ENCODE data around the gene MIX23. TPM values are rescaled to one million over a fixed set of nuclear protein-coding genes. Genes with fewer than 3 reads are reported as not detected.

The MIX23 gene
- total RNA-seq, 5 donors from 2014 or later (not counting 1 experiment from before 2014, with no cell fraction given) = 15.7 to 27.3 (median 23.5) TPM

DNA sequence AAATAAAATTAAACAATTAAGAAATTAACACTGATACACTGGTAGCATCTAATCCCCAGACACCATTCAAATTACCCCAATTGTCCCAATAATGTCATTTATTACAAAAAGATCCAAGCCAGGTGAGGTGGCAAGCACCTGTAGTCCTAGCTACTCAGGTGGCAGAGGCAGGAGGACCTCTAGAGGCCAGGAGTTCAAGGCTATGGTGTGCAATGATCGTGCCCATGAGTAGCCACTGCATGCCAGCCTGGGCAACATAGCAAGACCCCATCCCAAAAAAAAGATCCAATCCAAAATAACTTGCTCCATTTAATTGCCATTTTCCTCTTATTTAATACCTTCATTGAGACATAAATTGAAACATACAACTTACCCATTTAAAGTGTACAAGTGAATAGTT lies 40.2 kb downstream of the MIX23 start:
- Mint-ChIP-seq H3K27ac (no peak overlapping the region), H3K27me3 (peaks cover 3 to 4% of the 10 kb centered on the region in 2 donors), H3K4me3 (no peak overlapping the region), H3K4me1 (no peaks in the 10 kb centered on the region), H3K9me3 (no peaks in the 10 kb centered on the region), H3K36me3 (no peaks in the 10 kb centered on the region)
- H3K4me1 ChIP-seq (ENCODE audit: control insufficient read depth in 1 of 2, extremely low read depth in 1 of 2, insufficient read depth in 2 of 2, low read length in 2 of 2) = no peaks in the 10 kb centered on the region
- no peak overlapping the region for H3K27ac ChIP-seq (ENCODE audit: low read length)
- POLR2A ChIA-PET = no interaction called here
- ATAC-seq (replicated peaks in 1 of 4) (no peak), DNase-seq (no peak)
- CTCF ChIA-PET = no interaction called here
- no peaks in the 10 kb centered on the region for H3K36me3 ChIP-seq (ENCODE audit: control insufficient read depth in 2 of 2, extremely low read depth in 1 of 2, insufficient read depth in 1 of 2, low read length in 1 of 2)
- peaks cover 0 to 3% of the 10 kb centered on the region in 2 experiments for H3K27me3 ChIP-seq (replicated peaks in 1 of 2; ENCODE audit: control insufficient read depth in 2 of 2, extremely low read depth in 1 of 2, insufficient read depth in 2 of 2, low read length in 1 of 2)
- no peak overlapping the region for H3K4me3 ChIP-seq (ENCODE audit: control insufficient read depth in 1 of 2, extremely low read depth in 1 of 2, low read length in 1 of 2)
- H3K9me3 ChIP-seq = no peaks in the 10 kb centered on the region
- WGBS (ENCODE audit: insufficient coverage) = no CpG with 5 or more reads among the region's 1 CpG

DNA sequence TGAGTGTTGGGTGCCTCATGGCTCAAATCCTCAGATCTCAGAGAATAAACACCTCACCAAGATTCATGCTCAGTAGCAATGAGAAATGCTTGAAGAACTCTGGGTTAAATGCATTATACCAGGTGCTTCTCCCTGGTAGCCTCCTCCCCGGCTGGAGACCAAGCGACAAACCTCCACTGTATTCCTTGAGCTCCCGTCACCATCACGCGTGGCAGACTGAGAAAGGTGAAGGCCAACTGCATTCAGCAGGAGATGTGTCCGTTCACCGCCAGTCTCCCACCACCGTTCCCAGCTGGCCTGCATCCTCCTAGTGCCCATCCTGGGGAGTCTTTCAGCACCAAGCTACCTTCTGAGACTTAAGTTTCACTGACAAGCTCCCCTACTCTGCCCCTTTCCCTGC lies 50.5 kb downstream of the MIX23 start:
- WGBS (ENCODE audit: insufficient coverage) = 84% methylated on average over 8 of the region's 8 CpGs
- no peaks in the 10 kb centered on the region for H3K9me3 Mint-ChIP-seq
- Histone ChIP-seq H3K27me3 (replicated peaks in 1 of 2; ENCODE audit: control insufficient read depth in 2 of 2, extremely low read depth in 1 of 2, insufficient read depth in 2 of 2, low read length in 1 of 2) (peaks cover 0 to 6% of the 10 kb centered on the region in 2 experiments), H3K36me3 (ENCODE audit: control insufficient read depth in 2 of 2, extremely low read depth in 1 of 2, insufficient read depth in 1 of 2, low read length in 1 of 2) (no peaks in the 10 kb centered on the region), H3K4me3 (ENCODE audit: control insufficient read depth in 1 of 2, extremely low read depth in 1 of 2, low read length in 1 of 2) (no peak overlapping the region), H3K9me3 (no peaks in the 10 kb centered on the region), H3K4me1 (ENCODE audit: control insufficient read depth in 1 of 2, extremely low read depth in 1 of 2, insufficient read depth in 2 of 2, low read length in 2 of 2) (no peaks in the 10 kb centered on the region), H3K27ac (ENCODE audit: low read length) (no peak overlapping the region)
- H3K36me3 Mint-ChIP-seq = no peaks in the 10 kb centered on the region
- H3K27me3 Mint-ChIP-seq = peaks cover 5 to 16% of the 10 kb centered on the region in 2 donors
- no peak for ATAC-seq (replicated peaks in 1 of 4)
- no peak overlapping the region for H3K27ac Mint-ChIP-seq
- no peak overlapping the region for H3K4me3 Mint-ChIP-seq
- DNase-seq = no peak
- no peaks in the 10 kb centered on the region for H3K4me1 Mint-ChIP-seq
- POLR2A ChIA-PET = no interaction called here
- CTCF ChIA-PET = no interaction called here

DNA sequence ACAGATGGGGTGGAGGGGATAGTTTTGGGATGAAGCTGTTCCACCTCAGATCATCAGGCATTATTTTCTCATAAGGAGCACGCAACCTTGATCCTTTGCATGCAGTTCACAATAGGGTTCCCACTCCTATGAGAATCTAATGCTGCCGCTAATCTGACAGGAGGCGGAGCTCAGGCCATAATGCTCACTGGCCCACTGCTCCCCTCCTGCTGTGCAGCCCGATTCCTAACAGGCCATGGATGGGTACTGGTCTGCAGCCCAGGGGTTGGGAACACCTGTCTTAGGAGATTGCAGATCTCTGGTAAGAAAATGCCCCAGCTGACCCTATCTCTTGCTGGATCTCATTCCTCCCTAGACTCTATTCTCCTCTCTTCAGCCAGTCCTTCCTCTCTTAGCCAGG lies 51.1 kb downstream of the MIX23 start:
- Mint-ChIP-seq H3K9me3 (no peaks in the 10 kb centered on the region), H3K4me1 (no peaks in the 10 kb centered on the region), H3K36me3 (no peaks in the 10 kb centered on the region), H3K27me3 (peaks cover 5 to 16% of the 10 kb centered on the region in 2 donors), H3K27ac (no peak overlapping the region), H3K4me3 (no peak overlapping the region)
- ATAC-seq (replicated peaks in 1 of 4) = no peak
- Histone ChIP-seq H3K27me3 (replicated peaks in 1 of 2; ENCODE audit: control insufficient read depth in 2 of 2, extremely low read depth in 1 of 2, insufficient read depth in 2 of 2, low read length in 1 of 2) (peaks cover 0 to 6% of the 10 kb centered on the region in 2 experiments), H3K4me3 (ENCODE audit: control insufficient read depth in 1 of 2, extremely low read depth in 1 of 2, low read length in 1 of 2) (no peak overlapping the region), H3K4me1 (ENCODE audit: control insufficient read depth in 1 of 2, extremely low read depth in 1 of 2, insufficient read depth in 2 of 2, low read length in 2 of 2) (no peaks in the 10 kb centered on the region), H3K9me3 (no peaks in the 10 kb centered on the region), H3K27ac (ENCODE audit: low read length) (no peak overlapping the region), H3K36me3 (ENCODE audit: control insufficient read depth in 2 of 2, extremely low read depth in 1 of 2, insufficient read depth in 1 of 2, low read length in 1 of 2) (no peaks in the 10 kb centered on the region)
- ChIA-PET POLR2A (interaction anchor here in 1 of 2 donors (0.7 kb wide), 1 partner anchor 185 kb away, joined by 4 read pairs; no protein-coding TSS in a partner anchor), CTCF (no interaction called here)
- WGBS (ENCODE audit: insufficient coverage) = 83% methylated on average over 4 of the region's 4 CpGs
- no peak for DNase-seq

DNA sequence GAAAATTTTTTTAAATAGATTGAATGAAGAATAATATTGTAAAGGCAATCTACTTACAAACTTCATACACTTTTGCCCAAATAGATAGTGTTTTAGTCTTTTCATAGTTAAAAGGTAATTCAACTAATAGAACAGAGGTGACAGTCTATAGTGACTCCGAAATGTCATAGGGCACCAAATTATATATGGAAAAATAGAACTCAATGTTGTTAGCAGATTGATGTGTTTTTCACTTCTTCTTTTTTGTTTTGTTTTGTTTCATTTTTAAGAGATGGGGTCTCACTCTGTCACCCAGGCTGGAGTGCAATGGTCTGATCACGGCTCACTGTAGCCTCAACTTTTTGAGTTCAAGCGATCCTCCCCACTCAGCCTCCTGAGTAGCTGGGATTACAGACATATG lies 57.3 kb downstream of the MIX23 start:
- Histone ChIP-seq H3K27me3 (replicated peaks in 1 of 2; ENCODE audit: control insufficient read depth in 2 of 2, extremely low read depth in 1 of 2, insufficient read depth in 2 of 2, low read length in 1 of 2) (no peaks in the 10 kb centered on the region), H3K36me3 (ENCODE audit: control insufficient read depth in 2 of 2, extremely low read depth in 1 of 2, insufficient read depth in 1 of 2, low read length in 1 of 2) (no peaks in the 10 kb centered on the region), H3K4me3 (ENCODE audit: control insufficient read depth in 1 of 2, extremely low read depth in 1 of 2, low read length in 1 of 2) (no peak overlapping the region), H3K4me1 (ENCODE audit: control insufficient read depth in 1 of 2, extremely low read depth in 1 of 2, insufficient read depth in 2 of 2, low read length in 2 of 2) (peaks cover 4 to 22% of the 10 kb centered on the region in 2 experiments), H3K9me3 (no peaks in the 10 kb centered on the region), H3K27ac (ENCODE audit: low read length) (no peak overlapping the region)
- H3K4me1 Mint-ChIP-seq = peaks cover 18 to 21% (median 20%) of the 10 kb centered on the region in 3 donors
- DNase-seq = no peak
- H3K27ac Mint-ChIP-seq = no peak overlapping the region
- ChIA-PET CTCF (no interaction called here), POLR2A (no interaction called here)
- 100% methylated on average over 1 of the region's 3 CpGs for WGBS (ENCODE audit: insufficient coverage)
- no peaks in the 10 kb centered on the region for H3K27me3 Mint-ChIP-seq
- no peak for ATAC-seq (replicated peaks in 1 of 4)
- H3K36me3 Mint-ChIP-seq = no peaks in the 10 kb centered on the region
- H3K9me3 Mint-ChIP-seq = no peaks in the 10 kb centered on the region
- no peak overlapping the region for H3K4me3 Mint-ChIP-seq

DNA sequence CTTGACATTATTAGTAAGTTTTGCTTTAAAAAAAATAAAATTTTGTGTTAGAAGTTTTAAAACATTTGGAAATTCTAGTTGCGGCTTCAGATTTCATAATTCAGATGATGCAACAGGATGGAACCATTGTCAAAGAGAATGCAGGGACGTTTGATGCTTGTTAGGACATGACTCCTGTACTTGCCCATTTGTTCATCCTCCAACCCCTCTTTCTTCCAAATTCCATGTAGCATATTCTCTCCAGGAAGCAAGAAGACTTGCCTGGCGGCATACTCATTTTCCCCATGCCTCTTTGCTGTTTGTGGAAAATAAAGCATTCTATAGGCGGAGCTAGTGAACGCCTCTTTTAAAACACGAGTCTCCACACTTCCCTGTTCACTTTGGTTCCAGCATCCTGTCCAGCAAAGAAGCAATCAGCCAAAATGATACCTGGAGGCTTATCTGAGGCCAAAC lies 58.1 kb downstream of the MIX23 start, which contains the start of gene CSTA:
CSTA (plus strand) TSS at position 378 of the 453 bp plus-strand sequence; CDS start at position 423, 45 bp downstream.
- Histone ChIP-seq H3K27me3 (replicated peaks in 1 of 2; ENCODE audit: control insufficient read depth in 2 of 2, extremely low read depth in 1 of 2, insufficient read depth in 2 of 2, low read length in 1 of 2) (no peaks in the 10 kb centered on the region), H3K27ac (ENCODE audit: low read length) (no peak within 1 kb of the TSS), H3K36me3 (ENCODE audit: control insufficient read depth in 2 of 2, extremely low read depth in 1 of 2, insufficient read depth in 1 of 2, low read length in 1 of 2) (no peaks in the 10 kb centered on the region), H3K4me3 (ENCODE audit: control insufficient read depth in 1 of 2, extremely low read depth in 1 of 2, low read length in 1 of 2) (no peak within 1 kb of the TSS), H3K4me1 (ENCODE audit: control insufficient read depth in 1 of 2, extremely low read depth in 1 of 2, insufficient read depth in 2 of 2, low read length in 2 of 2) (peaks cover 4 to 22% of the 10 kb centered on the region in 2 experiments), H3K9me3 (no peaks in the 10 kb centered on the region)
- ChIA-PET POLR2A (no interaction called here), CTCF (no interaction called here)
- no peak for ATAC-seq (replicated peaks in 1 of 4)
- Mint-ChIP-seq H3K4me3 (no peak within 1 kb of the TSS), H3K36me3 (no peaks in the 10 kb centered on the region), H3K4me1 (peaks cover 18 to 21% (median 20%) of the 10 kb centered on the region in 3 donors), H3K9me3 (peaks cover 0 to 5% (median 0%) of the 10 kb centered on the region in 3 donors), H3K27ac (no peak within 1 kb of the TSS), H3K27me3 (no peaks in the 10 kb centered on the region)
- no peak for DNase-seq
- 87% methylated on average over 3 of the region's 6 CpGs for WGBS (ENCODE audit: insufficient coverage)

DNA sequence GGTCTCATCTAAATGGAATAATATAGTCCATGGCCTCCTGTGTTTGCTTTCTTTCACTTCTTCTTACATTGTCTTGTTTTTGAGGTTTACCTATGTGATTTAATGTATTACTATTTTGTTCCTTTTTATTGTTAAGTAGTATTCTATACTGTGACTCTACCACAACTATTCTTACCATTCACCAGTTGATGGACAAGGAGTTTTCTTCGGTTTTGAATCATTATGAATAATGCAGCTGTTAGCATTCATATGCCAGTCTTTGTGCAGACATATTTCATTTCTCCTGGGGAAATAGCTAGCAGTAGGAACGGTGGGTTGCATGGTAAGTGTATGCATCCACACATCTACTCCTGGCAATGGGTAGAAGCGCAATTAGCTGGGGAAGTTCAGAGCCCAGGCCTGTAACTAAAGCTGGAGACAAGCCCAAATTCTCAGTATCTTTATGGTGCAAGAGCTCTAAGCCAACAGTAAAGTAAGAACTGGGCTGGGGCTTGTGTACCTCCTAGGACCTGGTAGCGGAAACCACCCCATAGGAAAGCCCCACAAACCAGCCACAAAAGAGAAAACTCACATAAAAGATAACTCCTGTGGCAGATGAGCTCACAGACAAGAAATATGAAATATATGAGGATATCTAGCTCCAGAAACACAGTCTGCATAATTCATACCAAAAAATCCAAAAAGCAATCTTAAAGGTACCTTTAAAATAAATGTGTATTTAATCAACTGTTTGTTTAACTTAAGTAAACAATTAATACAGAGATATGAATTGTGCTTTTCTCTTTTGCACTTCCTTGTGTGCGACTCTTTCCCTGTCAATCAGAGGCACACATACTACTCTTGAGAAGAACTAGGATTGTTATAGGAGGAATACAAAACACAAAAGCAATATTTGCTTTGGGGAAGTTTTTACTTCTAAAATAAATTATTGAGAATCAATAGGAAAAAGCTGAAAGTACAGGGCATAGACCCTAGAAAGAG lies 60.6 kb downstream of the MIX23 start:
- H3K4me1 ChIP-seq (ENCODE audit: control insufficient read depth in 1 of 2, extremely low read depth in 1 of 2, insufficient read depth in 2 of 2, low read length in 2 of 2) = peaks cover 4 to 22% of the 10 kb centered on the region in 2 experiments

More for the DNA sequence above, 60.6 kb downstream of the MIX23 start:
- peaks cover 18 to 21% (median 20%) of the 10 kb centered on the region in 3 donors for H3K4me1 Mint-ChIP-seq
- DNase-seq = peak in 28 of 35 experiments; percentile 6 to 72 (median 26)
- H3K27ac ChIP-seq (ENCODE audit: low read length) = no peak overlapping the region
- H3K4me3 Mint-ChIP-seq = peak overlapping the region in 1 of 3 donors; percentile 5
- H3K36me3 Mint-ChIP-seq = no peaks in the 10 kb centered on the region
- CTCF ChIA-PET = interaction anchor here (0.7 to 1.1 kb wide), 3 partner anchors 9 to 62 kb away, joined by 3 to 4 read pairs (median 3); partner anchors contain the start of gene FAM162A (in 1 of the 2)
- peaks cover 7 to 17% (median 10%) of the 10 kb centered on the region in 3 donors for H3K9me3 Mint-ChIP-seq
- H3K9me3 ChIP-seq = no peaks in the 10 kb centered on the region
- no CpG with 5 or more reads among the region's 5 CpGs for WGBS (ENCODE audit: insufficient coverage)
- H3K36me3 ChIP-seq (ENCODE audit: control insufficient read depth in 2 of 2, extremely low read depth in 1 of 2, insufficient read depth in 1 of 2, low read length in 1 of 2) = no peaks in the 10 kb centered on the region
- H3K27ac Mint-ChIP-seq = no peak overlapping the region
- H3K27me3 Mint-ChIP-seq = no peaks in the 10 kb centered on the region
- ATAC-seq (replicated peaks in 1 of 4) = peak; percentile 66 to 100 (median 81)
- POLR2A ChIA-PET = interaction anchor here (0.6 kb wide), 2 partner anchors 27 to 269 kb away, joined by 3 to 4 read pairs; no protein-coding TSS in a partner anchor
- no peaks in the 10 kb centered on the region for H3K27me3 ChIP-seq (replicated peaks in 1 of 2; ENCODE audit: control insufficient read depth in 2 of 2, extremely low read depth in 1 of 2, insufficient read depth in 2 of 2, low read length in 1 of 2)
- no peak overlapping the region for H3K4me3 ChIP-seq (ENCODE audit: control insufficient read depth in 1 of 2, extremely low read depth in 1 of 2, low read length in 1 of 2)

All from T-cell (primary cell).